Right atrium auricular region (tissue), 2 donors: Measurements from ENCODE around the gene DPP8. TPM values are rescaled to one million over a fixed set of nuclear protein-coding genes. Genes with fewer than 3 reads are reported as not detected.

Experiments used
- DNase-seq: peaks from one replicate; pipeline ENCODE4 v3.0.0-alpha.2; 2019; ENCODE audit warnings: low spot score
- H3K27ac ChIP-seq, 2 donors: fragments of 200-600 bp; sonication (generic); 1 replicate in 1 of 2; 2 replicates in 1 of 2; pipeline ENCODE4 v1.5.1; 2016 to 2019
- H3K27me3 ChIP-seq, 2 donors: fragments of 200-600 bp; sonication (generic); one replicate each; pipeline versions ENCODE4 v1.5.1 to v1.6.0; 2017 to 2019
- H3K36me3 ChIP-seq: fragments of 200-600 bp; sonication (generic); one replicate; pipeline ENCODE4 v1.5.1; 2016
- H3K4me1 ChIP-seq, 2 donors: fragments of 200-600 bp; sonication (generic); one replicate each; pipeline versions ENCODE4 v1.5.1 to v1.6.0; 2017 to 2019
- H3K4me3 ChIP-seq, 2 donors: fragments of 200-600 bp; sonication (generic); 1 replicate in 1 of 2; 2 replicates in 1 of 2; pipeline ENCODE4 v1.5.1; 2017 to 2019; ENCODE audit warnings: mild to moderate bottlenecking in 1 of 2, moderate library complexity in 1 of 2
- H3K9me3 ChIP-seq, 2 donors: fragments of 200-600 bp; sonication (generic); one replicate each; pipeline ENCODE4 v1.5.1; 2019
- total RNA-seq, 2 donors: library from RNA; depleted of rRNA; stranded (reverse); fragments of >200 nt; gene quantifications; one replicate each; pipeline ENCODE4 v1.1.0, GENCODE V29; 2016
- TF ChIP-seq, protein P1 (sequence below), 2 donors: fragments of 200-600 bp; sonication (generic); IDR thresholded peaks; one replicate each; pipeline ENCODE4 v1.5.1; 2019; ENCODE audit warnings: antibody characterized with exemption in 2 of 2

DPP8 gene
- total RNA-seq, 2 donors from 2014 or later: 22.2 to 28.8 TPM

DNA sequence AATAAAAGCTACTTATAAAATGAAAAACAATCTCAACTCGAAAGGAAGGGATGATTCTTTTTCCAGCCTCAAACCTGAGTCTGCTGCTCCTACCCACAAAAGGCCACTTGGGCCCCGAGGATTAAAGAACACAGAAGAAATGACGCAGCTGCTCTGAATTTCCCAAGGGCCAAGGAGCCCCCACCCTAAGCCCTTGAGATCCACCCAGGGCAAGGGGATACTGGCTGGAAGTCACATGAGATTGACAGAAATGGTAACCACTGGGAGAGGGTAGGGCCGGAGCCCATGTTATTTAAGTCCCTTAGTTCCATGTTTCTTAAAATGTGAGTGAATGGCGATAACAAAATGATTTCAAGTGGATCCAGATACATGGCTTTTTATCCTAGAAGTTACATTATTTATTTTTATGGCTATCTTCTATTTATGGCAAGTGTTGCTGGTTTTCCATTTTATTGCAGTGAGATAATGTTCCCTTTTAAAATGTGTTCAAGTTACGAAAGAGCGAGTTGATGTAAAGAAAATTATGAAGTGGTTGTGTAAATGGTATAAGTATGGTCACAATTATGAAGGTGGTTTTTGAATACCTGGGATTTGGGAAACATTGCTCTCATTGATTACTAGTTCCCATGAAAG, 111.6 kb downstream of the DPP8 start:
- no peak overlapping the region for H3K4me3 ChIP-seq
- H3K9me3 ChIP-seq: no peaks in the 10 kb centered on the region
- TF ChIP-seq, protein P1, sequence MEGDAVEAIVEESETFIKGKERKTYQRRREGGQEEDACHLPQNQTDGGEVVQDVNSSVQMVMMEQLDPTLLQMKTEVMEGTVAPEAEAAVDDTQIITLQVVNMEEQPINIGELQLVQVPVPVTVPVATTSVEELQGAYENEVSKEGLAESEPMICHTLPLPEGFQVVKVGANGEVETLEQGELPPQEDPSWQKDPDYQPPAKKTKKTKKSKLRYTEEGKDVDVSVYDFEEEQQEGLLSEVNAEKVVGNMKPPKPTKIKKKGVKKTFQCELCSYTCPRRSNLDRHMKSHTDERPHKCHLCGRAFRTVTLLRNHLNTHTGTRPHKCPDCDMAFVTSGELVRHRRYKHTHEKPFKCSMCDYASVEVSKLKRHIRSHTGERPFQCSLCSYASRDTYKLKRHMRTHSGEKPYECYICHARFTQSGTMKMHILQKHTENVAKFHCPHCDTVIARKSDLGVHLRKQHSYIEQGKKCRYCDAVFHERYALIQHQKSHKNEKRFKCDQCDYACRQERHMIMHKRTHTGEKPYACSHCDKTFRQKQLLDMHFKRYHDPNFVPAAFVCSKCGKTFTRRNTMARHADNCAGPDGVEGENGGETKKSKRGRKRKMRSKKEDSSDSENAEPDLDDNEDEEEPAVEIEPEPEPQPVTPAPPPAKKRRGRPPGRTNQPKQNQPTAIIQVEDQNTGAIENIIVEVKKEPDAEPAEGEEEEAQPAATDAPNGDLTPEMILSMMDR (IDR thresholded peaks at IDR 0.05): no peak
- H3K4me1 ChIP-seq: peaks cover 0 to 16% of the 10 kb centered on the region in 2 donors
- no peak for DNase-seq
- no peaks in the 10 kb centered on the region for H3K36me3 ChIP-seq
- no peak overlapping the region for H3K27ac ChIP-seq
- H3K27me3 ChIP-seq: no peaks in the 10 kb centered on the region

DNA sequence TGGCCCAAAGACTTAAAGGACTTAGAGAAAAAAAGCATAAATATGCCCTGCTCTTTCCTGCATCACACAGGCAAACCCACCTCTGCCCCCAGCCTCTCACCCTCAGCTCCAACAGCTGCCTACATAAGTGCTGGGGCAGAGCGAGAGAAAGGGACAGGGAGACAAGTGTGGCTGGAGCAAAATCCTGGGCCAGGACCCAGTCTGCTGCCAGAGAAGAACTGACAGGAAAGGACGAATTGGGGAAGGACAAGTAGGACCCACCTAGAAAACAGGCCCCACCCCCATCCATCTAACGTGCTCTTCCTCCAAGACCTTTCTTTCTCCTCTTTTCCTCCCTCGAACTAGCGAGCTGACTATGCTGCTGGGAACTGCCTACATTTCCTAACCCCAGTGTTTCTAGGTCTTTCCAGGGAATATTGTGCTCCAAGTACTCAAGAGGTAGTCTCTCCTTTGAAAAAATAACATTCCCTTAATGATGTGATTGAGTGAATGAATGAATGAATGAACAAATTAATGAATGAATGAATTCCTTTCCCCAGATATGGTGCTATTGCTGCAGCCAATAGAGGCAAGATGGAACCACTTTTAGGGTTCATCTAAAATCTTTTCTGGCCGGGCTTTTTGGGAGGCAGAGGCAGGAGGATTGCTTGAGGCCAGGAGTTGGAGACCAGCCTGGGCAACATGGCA, 113.2 kb downstream of the DPP8 start:
- no peak for DNase-seq
- Histone ChIP-seq H3K9me3 (no peaks in the 10 kb centered on the region), H3K27ac (no peak overlapping the region), H3K4me1 (peaks cover 0 to 21% of the 10 kb centered on the region in 2 donors), H3K4me3 (no peak overlapping the region), H3K27me3 (no peaks in the 10 kb centered on the region), H3K36me3 (no peaks in the 10 kb centered on the region)
- TF ChIP-seq, protein P1 (IDR thresholded peaks at IDR 0.05): no peak

DNA sequence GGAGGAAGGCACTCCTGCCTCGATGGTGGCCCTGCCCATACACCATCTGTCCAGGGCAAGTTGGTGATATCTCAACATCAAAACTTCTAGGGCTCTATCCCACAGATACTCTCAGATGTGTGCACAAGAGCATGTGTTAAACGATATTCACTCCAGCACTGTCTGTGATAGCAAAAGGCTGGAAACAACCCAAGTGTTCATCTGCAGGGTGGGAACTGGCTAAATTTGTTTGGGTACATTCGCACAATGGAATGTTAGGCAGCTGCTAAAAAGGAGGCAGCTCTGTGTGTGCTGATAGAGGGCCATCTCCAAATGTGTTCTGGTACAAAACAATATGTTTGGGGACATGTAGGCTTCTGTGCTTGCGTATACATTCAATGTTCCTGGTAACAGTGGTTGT, 114.5 kb downstream of the DPP8 start:
- Histone ChIP-seq H3K4me3 (no peak overlapping the region), H3K27ac (no peak overlapping the region), H3K36me3 (no peaks in the 10 kb centered on the region), H3K9me3 (no peaks in the 10 kb centered on the region), H3K27me3 (no peaks in the 10 kb centered on the region), H3K4me1 (peaks cover 0 to 21% of the 10 kb centered on the region in 2 donors)
- TF ChIP-seq, protein P1 (IDR thresholded peaks at IDR 0.05): no peak
- no peak for DNase-seq

DNA sequence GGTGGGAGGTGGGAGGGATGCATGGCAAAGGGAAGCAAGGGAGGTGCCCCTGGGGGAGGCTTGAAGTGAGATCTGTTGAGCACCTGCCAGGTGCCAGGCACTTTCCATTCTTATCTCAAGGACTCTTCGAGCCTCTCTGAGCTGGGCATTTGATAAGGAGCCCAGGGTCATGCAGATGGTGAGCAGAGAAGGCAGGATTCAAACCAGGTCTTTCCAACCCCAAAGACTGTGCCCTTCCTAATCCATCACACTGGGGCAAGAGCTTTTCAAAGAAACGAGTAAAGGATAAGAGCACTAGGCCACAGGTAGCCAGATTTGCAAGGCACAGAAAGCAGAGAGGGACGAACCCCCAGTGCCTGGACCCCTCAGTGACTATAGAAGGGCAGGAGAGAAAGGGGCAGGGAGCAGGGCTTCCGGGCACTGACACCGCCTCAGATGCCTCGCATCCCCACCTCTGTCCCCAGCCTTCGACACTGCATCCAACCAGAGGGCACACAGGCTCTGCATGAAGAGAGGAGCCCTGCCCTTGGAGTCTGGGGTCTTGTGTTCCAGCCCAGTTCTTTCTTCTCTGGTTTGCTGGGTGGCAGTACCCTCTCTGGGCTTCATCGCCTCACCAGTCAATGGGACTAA, 115.8 kb downstream of the DPP8 start:
- H3K27ac ChIP-seq: no peak overlapping the region
- no peaks in the 10 kb centered on the region for H3K9me3 ChIP-seq
- no peaks in the 10 kb centered on the region for H3K36me3 ChIP-seq
- peaks cover 0 to 21% of the 10 kb centered on the region in 2 donors for H3K4me1 ChIP-seq
- DNase-seq: no peak
- H3K27me3 ChIP-seq: no peaks in the 10 kb centered on the region
- no peak overlapping the region for H3K4me3 ChIP-seq
- TF ChIP-seq, protein P1 (IDR thresholded peaks at IDR 0.05): no peak

DNA sequence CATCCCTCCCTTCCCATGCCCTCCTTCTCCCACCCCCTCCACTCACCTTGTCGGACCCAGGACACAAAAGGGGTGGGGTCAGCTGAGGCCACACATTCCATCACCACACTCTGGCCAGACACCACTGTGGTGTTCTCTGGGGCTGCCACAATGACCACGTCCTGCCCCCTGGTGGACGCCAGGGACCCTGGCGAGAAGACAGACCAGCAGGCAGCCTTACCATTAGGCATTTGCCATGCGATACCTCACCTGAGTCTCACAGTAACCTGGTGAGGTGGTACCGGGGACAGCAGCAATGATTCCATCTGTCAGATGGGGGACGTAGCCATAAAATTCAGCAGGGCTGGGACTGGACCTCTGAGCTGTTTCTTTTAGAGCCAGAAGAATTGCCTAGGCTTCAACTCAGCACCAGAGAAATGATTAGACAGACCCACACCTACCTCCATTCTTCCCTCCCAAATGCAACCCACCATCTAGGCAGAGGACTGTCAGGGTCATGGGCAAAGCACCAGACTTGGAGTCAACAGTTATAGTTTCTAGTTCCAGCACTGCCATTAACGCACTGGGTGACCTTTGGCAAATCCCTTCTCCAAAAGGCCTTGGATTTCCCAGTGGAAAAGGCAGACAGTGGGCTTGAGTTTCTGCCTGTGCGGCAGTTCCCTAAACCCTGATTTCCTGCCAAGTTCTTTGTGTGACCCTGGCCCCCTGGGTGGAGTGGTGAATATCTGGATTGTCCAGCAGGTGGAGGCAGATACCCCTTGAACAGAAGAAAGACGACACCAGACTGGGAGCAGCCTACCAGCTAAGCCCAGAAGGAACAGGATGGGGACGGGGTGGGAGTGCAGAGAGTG, 116.5 kb downstream of the DPP8 start:
- Histone ChIP-seq H3K27me3 (no peaks in the 10 kb centered on the region), H3K36me3 (no peaks in the 10 kb centered on the region), H3K4me3 (no peak overlapping the region), H3K4me1 (peaks cover 0 to 21% of the 10 kb centered on the region in 2 donors), H3K9me3 (no peaks in the 10 kb centered on the region), H3K27ac (no peak overlapping the region)
- TF ChIP-seq, protein P1 (IDR thresholded peaks at IDR 0.05): peak; percentile 40 to 62
- peak; percentile 64 for DNase-seq
